HepG2 (cell line): ENCODE results near the gene TOE1. TPM values are rescaled to one million over a fixed set of nuclear protein-coding genes. Genes with fewer than 3 reads are reported as not detected.

Source experiments
- ATAC-seq: fragments of 200-7000 bp; cut with Tn5 transposase; 3 replicates; pipeline ENCODE4 v1.9.1; 2020; ENCODE audit warnings: mild to moderate bottlenecking, moderate library complexity
- BruUV-seq: library from RNA; stranded (reverse); fragments of 400-500 nt; replicated peaks from 2 replicates; lab custom pipeline; 2021; lab: Mats Ljungman, UMichigan
- CTCF ChIA-PET: fragments of 300-600 bp; formaldehyde crosslinking; extraction: SDS; loops from one replicate; lab custom pipeline; 2021; ENCODE audit warnings: low total read pairs, inconsistent platforms, low intra/inter-chr PET ratio; lab: Yijun Ruan, JAX
- POLR2A ChIA-PET: fragments of 350-600 bp; sonication (Branson Sonifier 250); formaldehyde crosslinking; loops from one replicate; lab custom pipeline; 2020; ENCODE audit warnings: antibody characterized with exemption, inconsistent platforms; lab: Yijun Ruan, JAX
- DNase-seq: peaks from one replicate; pipeline ENCODE4 v3.0.0-alpha.2; 2015; ENCODE audit warnings: low spot score
- FAIRE-seq: peaks from 3 replicates; lab custom pipeline; 2011; peaks lifted over from hg19 to GRCh38; lab: Jason Lieb, UNC
- H2AFZ ChIP-seq: one replicate; pipeline ENCODE4 v1.6.1; 2011; ENCODE audit warnings: low read length, inconsistent platforms
- H3K27ac ChIP-seq: fragments of 300-600 bp; 3 replicates; pipeline ENCODE4 v1.8.0; 2011; ENCODE audit warnings: mixed run types, mild to moderate bottlenecking, mixed read lengths, low read length, inconsistent platforms; ENCODE audit not compliant: insufficient read depth; ENCODE audit errors: extremely low read length
- H3K27me3 ChIP-seq, 2 experiments: fragments of 200-600 bp in 1 of 2; 2 replicates in 1 of 2; 3 replicates in 1 of 2; pipeline versions ENCODE4 v1.6.0 to v1.8.0; 2011; ENCODE audit warnings: low read length in 2 of 2, mild to moderate bottlenecking in 2 of 2, moderate library complexity in 2 of 2, inconsistent platforms in 1 of 2; ENCODE audit not compliant: insufficient read depth in 2 of 2, control insufficient read depth in 1 of 2
- H3K36me3 ChIP-seq, 2 experiments: fragments of 200-600 bp in 1 of 2; replicated peaks in 1 of 2; 2 replicates in 1 of 2; 3 replicates in 1 of 2; pipeline versions ENCODE4 v1.5.1 to v1.8.0; 2011; ENCODE audit warnings: low read length in 2 of 2, inconsistent platforms in 1 of 2; ENCODE audit not compliant: insufficient read depth in 2 of 2, control insufficient read depth in 1 of 2
- H3K4me1 ChIP-seq: 2 replicates; pipeline ENCODE4 v1.5.1; 2012; ENCODE audit warnings: low read length, inconsistent platforms; ENCODE audit not compliant: insufficient read depth
- H3K4me2 ChIP-seq: 2 replicates; pipeline ENCODE4 v1.6.0; 2011; ENCODE audit warnings: low read depth, low read length, inconsistent platforms
- H3K4me3 ChIP-seq, 3 experiments: fragments of 200-600 bp in 1 of 3; sonication (generic), shearing (Covaris generic) in 1 of 3; replicated peaks in 1 of 3; 2 replicates each; pipeline ENCODE4 v1.5.1; 2011 to 2016; ENCODE audit warnings: low read length in 3 of 3, inconsistent platforms in 2 of 3, low read depth in 2 of 3, mild to moderate bottlenecking in 2 of 3, control low read depth in 1 of 3, mixed read lengths in 1 of 3; ENCODE audit not compliant: insufficient read depth in 1 of 3
- H3K79me2 ChIP-seq: one replicate; pipeline ENCODE4 v1.6.1; 2011; ENCODE audit warnings: low read length, inconsistent platforms; ENCODE audit not compliant: insufficient read depth
- H3K9ac ChIP-seq: 2 replicates; pipeline ENCODE4 v1.6.0; 2011; ENCODE audit warnings: mild to moderate bottlenecking, low read depth, low read length, inconsistent platforms; ENCODE audit not compliant: insufficient read depth
- H3K9me3 ChIP-seq: 2 replicates; pipeline ENCODE4 v1.5.1; 2012; ENCODE audit warnings: mild to moderate bottlenecking, low read length
- H4K20me1 ChIP-seq: 2 replicates; pipeline ENCODE4 v1.6.0; 2011; ENCODE audit warnings: inconsistent platforms, mild to moderate bottlenecking, low read length, moderate library complexity; ENCODE audit not compliant: insufficient read depth
- AGO2 ChIP-seq: fragments of 200-400 bp; formaldehyde crosslinking; optimal IDR thresholded peaks from 2 replicates; pipeline ENCODE3; 2017; ENCODE audit warnings: mild to moderate bottlenecking, low read depth, low read length, moderate library complexity
- HES4 ChIP-seq: sonication (generic); formaldehyde crosslinking; IDR thresholded peaks from 2 replicates; pipeline ENCODE4 v1.9.0; 2021; ENCODE audit warnings: mild to moderate bottlenecking, missing genetic modification reagents, borderline replicate concordance
- RBFOX2 ChIP-seq: fragments of 200-400 bp; formaldehyde crosslinking; IDR thresholded peaks from 2 replicates; pipeline ENCODE4 v1.6.1; 2017; ENCODE audit warnings: low read depth, mild to moderate bottlenecking, low read length
- STAG1 ChIP-seq: sonication (generic); formaldehyde crosslinking; IDR thresholded peaks from 2 replicates; pipeline ENCODE4 v1.4.0; 2020; ENCODE audit warnings: missing genetic modification reagents
- ZNF30 ChIP-seq: sonication (generic); formaldehyde crosslinking; IDR thresholded peaks from 2 replicates; pipeline ENCODE4 v1.5.0; 2020; ENCODE audit warnings: mild to moderate bottlenecking, missing genetic modification reagents
- WGBS: methylation state at CpG from one replicate; pipeline ENCODE4 v1.1.6; 2017; ENCODE audit warnings: low lambda C conversion rate; 5-methylcytosine and 5-hydroxymethylcytosine counted together
- in situ Hi-C: cut with HindIII; loops from 2 replicates; pipeline ENCODE4 v1.10.0; 2017; ENCODE audit warnings: low pct_unique_long_range_greater_than_20kb; ENCODE audit not compliant: extremely low pct_ligation_motif_present
- intact Hi-C: fragments of 100-400 bp; cut with micrococcal nuclease; formaldehyde crosslinking; loops from one replicate; pipeline ENCODE4 v1.10.0; 2022; ENCODE audit not compliant: unreplicated experiment
- polyA plus RNA-seq, 8 experiments: library from polyadenylated mRNA; depleted of rRNA in 3 of 8; stranded (reverse) in 7 of 8; unstranded in 1 of 8; fragments of >200 nt; fragmentation: Illumina TruSeq in 4 of 8; extraction: Trizol in 4 of 8; gene quantifications; 2 replicates each; pipeline versions ENCODE4 v1.2.1 to v1.2.3, GENCODE V29; 2011 to 2016; ENCODE audit warnings: low read depth in 4 of 8, missing spikeins in 1 of 8, mixed read lengths in 1 of 8; ENCODE audit not compliant: insufficient read depth in 1 of 8
- total RNA-seq, 5 experiments: library from RNA; depleted of rRNA; stranded (reverse); fragments of >200 nt; fragmentation: Illumina TruSeq; extraction: Trizol; gene quantifications; 2 replicates each; pipeline ENCODE4 v1.2.3, GENCODE V29; 2016; ENCODE audit warnings: low read depth in 1 of 5
- TF ChIP-seq, protein P1 (sequence below): sonication (generic); formaldehyde crosslinking; IDR thresholded peaks from 2 replicates; pipeline ENCODE4 v1.5.0; 2020; ENCODE audit warnings: mild to moderate bottlenecking, missing genetic modification reagents, moderate library complexity

The TOE1 gene
- total and polyA plus RNA-seq, 2 of the 13 experiments (the other 11 are each of a cell fraction or from before 2014, with no cell fraction given): 14.1 to 19.0 TPM

DNA sequence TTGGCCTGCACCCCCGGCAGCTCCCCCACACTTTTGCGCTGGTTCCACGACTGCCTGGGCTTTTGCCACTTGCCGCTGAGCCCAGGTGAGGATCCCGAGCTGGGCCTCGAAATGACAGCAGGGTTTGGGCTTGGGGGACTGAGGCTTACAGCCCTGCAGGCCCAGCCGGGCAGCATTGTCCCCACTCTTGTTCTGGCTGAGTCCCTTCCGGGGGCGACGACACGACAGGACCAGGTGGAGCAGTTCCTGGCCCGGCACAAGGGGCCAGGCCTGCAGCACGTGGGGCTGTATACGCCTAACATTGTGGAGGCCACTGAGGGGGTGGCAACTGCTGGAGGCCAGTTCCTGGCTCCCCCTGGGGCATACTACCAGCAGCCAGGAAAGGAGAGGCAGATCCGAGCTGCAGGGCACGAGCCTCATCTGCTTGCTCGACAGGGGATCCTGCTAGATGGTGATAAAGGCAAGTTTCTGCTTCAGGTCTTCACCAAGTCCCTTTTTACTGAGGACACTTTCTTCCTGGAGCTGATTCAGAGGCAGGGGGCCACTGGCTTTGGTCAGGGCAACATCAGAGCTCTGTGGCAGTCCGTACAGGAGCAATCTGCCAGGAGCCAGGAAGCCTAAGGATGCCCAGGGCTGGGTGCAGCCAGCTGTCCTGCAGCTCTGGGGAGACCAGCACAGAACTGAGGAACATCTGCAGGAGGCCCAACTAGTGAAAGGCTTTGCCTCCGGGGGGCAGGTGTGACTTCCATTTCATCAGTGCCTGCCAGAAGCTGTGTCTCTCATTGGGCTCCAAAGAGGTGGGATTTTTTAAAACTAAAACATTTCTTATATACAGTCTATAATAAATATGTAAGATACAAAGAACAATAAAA is 12.1 kb upstream of the TOE1 start:
- ChIA-PET CTCF (no interaction called here), POLR2A (interaction anchor here (2.4 kb wide), 1 partner anchor 12 kb away, joined by 13 read pairs; the partner anchor contains the start of genes MUTYH and TOE1)
- no peaks in the 10 kb centered on the region for H3K9me3 ChIP-seq
- no peaks in the 10 kb centered on the region for H3K79me2 ChIP-seq
- BruUV-seq: no TSS peak
- H3K4me1 ChIP-seq: no peaks in the 10 kb centered on the region; the same call in 1 of the 2 replicates
- H3K4me3 ChIP-seq: no peak overlapping the region
- no peaks in the 10 kb centered on the region for H3K27me3 ChIP-seq
- intact Hi-C loops (no loop called here), in situ Hi-C loops (no loop called here)
- TF ChIP-seq RBFOX2: 0 out of 2 replicates have a peak, but pooled peaks have one; percentile 16
- TF ChIP-seq AGO2: peak; percentile 67
- TF ChIP-seq, protein P1, sequence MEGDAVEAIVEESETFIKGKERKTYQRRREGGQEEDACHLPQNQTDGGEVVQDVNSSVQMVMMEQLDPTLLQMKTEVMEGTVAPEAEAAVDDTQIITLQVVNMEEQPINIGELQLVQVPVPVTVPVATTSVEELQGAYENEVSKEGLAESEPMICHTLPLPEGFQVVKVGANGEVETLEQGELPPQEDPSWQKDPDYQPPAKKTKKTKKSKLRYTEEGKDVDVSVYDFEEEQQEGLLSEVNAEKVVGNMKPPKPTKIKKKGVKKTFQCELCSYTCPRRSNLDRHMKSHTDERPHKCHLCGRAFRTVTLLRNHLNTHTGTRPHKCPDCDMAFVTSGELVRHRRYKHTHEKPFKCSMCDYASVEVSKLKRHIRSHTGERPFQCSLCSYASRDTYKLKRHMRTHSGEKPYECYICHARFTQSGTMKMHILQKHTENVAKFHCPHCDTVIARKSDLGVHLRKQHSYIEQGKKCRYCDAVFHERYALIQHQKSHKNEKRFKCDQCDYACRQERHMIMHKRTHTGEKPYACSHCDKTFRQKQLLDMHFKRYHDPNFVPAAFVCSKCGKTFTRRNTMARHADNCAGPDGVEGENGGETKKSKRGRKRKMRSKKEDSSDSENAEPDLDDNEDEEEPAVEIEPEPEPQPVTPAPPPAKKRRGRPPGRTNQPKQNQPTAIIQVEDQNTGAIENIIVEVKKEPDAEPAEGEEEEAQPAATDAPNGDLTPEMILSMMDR (CRISPR knock-in tag): peak; percentile 42
- TF ChIP-seq ZNF30: no peak
- no peak for TF ChIP-seq HES4
- peak; percentile 47 for TF ChIP-seq STAG1 (CRISPR knock-in tag)
- H3K27ac ChIP-seq: no peak overlapping the region
- FAIRE-seq (no peak), ATAC-seq (peak; percentile 18; the same call in 2 of the 3 replicates), DNase-seq (no peak)
- no peak overlapping the region for H3K4me2 ChIP-seq
- WGBS: 89% methylated on average over 10 of the region's 19 CpGs
- peaks cover 2 to 26% of the 10 kb centered on the region in 2 experiments; a peak in 4 of 5 replicates for H3K36me3 ChIP-seq
- no peak overlapping the region for H2AFZ ChIP-seq
- H4K20me1 ChIP-seq: no peaks in the 10 kb centered on the region
- H3K9ac ChIP-seq: no peak overlapping the region
